GM18868 (cell line): ENCODE measurements around the gene TXNDC17.
"Not testable (repeated sequence)": the region's sequence is repeated elsewhere in the genome, so short reads cannot be mapped to it uniquely, and the experiment has no call there.

Source experiments
- ATAC-seq: cut with Tn5 transposase; IDR thresholded peaks from one replicate; pipeline ENCODE4 v1.9.1; 2021; ENCODE audit warnings: mild to moderate bottlenecking, moderate library complexity; ENCODE audit not compliant: unreplicated experiment

The TXNDC17 gene

DNA sequence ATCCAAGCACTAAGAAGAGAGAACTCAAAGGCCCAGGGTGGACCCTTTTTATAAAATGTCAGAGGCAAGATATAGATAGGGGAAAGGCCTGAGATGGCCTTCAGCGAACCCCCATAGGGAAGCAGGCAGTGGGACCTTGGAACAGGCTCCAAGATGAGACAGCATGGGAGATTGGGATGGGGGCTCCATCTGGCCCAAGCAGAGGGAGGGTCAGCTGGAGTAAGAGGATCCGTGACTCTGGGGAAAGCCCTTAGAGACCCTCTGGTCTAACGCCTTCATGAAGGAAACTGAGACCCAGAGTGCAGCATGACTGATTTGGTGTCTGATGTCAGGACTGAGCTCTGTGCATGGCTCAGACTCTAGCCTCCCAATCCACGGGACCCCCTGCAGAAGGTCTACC is 41.5 kb downstream of the TXNDC17 start:
- no peak for ATAC-seq

DNA sequence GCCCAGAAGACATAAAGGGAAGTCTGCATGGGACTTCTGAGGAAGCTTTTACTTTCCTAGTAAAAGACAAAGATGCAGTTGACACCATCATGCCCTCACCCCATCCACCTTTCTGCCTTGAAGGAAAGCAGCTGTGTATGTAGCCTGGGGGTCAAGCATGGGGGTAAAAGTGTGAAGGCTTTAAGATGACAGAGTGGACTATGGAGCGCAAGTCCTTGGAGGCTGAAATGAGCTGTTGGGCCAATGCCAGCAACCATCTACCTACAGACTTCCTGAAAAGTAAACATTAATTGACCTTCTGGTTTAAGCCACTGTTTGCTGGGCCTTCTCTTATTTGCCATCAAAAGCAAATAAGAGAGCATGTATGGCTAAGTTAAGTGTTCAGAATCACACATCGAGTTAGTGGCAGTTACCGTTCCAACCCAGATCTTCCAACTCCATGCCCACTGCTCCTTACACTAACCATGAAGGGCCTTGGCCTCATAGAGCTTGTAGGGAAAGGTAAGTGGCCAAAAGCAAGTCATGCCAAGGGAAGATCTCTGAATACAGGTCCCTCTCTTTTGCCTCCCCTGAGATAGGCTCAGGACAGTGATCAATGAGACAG is 42.3 kb downstream of the TXNDC17 start:
- no peak for ATAC-seq

GRCh38 chr17:6683730-6684459 is 43.0 kb downstream of the TXNDC17 start:
- no peak for ATAC-seq

GRCh38 chr17:6684460-6684783 is 43.6 kb downstream of the TXNDC17 start:
- ATAC-seq = no peak

GRCh38 chr17:6684881-6685767 is 44.3 kb downstream of the TXNDC17 start:
- no peak for ATAC-seq

DNA sequence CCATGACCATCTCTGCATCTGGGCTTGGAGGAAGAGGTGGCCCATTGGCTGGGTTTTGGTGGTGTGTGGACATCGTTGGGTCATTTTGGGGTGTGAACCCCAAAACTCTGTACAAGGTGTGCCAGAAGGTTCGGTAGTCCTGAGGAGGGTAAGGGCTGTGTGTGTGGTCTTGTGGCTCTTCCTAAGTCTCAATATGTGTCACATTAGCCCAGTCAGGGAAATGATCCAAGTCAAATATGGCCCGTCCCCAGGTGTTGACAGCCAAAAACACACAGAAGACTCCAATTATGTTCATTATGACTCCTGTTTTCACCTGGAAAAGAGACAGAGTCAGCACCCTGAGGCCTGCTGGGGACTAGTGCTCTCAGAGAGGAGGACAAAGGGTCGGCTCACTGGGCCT is 45.2 kb downstream of the TXNDC17 start:
- ATAC-seq = no peak

GRCh38 chr17:6688944-6689343 is 48.1 kb downstream of the TXNDC17 start:
- no peak for ATAC-seq

GRCh38 chr17:6690641-6691040 is 49.8 kb downstream of the TXNDC17 start:
- ATAC-seq = no peak

DNA sequence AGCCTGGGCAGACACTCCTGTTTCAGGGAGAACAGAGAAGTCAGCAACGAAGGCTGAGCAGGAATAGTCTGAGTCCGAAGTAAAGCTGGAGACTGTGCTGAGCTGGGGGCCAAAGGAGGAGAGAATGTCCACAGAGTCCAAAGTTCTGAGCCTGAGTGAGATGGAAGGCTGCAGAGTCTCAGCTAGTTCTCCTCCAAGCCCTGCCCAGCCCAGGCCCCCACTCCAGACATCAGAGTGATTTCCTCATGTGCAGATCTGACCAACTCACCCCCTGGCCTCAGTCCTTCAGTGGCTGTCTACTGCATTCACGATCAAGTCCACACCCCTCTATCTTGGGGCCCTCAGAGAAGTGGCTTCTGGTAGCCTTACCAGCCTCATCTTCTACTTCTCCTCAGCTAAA is 50.7 kb downstream of the TXNDC17 start:
- no peak for ATAC-seq

DNA sequence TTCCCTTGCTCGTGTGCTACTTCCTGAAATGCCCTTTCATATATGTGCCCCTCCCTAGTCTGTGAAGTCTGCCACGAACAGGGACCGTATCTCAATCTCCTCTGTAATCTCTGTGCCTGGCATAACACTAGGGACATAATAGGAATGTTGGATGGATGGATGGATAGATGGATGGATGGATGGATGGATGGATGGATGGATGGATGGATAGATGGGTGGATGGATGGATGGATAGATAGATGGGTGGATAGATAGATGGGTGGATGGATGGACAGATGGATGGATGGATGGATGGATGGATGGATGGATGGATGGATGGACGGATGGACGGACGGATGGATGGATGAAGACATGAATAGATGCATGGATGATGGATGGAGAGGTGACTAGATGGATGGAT is 51.1 kb downstream of the TXNDC17 start:
- ATAC-seq = not testable (repeated sequence)
